NCI-H2227 treated with DMSO at 0.1 percent for 48 hours (cell line): ENCODE results near the gene PON3.

ENCODE experiments used
- DNase-seq: peaks from one replicate; lab custom pipeline; 2025; lab: John Stamatoyannopoulos, UW

The PON3 gene

DNA sequence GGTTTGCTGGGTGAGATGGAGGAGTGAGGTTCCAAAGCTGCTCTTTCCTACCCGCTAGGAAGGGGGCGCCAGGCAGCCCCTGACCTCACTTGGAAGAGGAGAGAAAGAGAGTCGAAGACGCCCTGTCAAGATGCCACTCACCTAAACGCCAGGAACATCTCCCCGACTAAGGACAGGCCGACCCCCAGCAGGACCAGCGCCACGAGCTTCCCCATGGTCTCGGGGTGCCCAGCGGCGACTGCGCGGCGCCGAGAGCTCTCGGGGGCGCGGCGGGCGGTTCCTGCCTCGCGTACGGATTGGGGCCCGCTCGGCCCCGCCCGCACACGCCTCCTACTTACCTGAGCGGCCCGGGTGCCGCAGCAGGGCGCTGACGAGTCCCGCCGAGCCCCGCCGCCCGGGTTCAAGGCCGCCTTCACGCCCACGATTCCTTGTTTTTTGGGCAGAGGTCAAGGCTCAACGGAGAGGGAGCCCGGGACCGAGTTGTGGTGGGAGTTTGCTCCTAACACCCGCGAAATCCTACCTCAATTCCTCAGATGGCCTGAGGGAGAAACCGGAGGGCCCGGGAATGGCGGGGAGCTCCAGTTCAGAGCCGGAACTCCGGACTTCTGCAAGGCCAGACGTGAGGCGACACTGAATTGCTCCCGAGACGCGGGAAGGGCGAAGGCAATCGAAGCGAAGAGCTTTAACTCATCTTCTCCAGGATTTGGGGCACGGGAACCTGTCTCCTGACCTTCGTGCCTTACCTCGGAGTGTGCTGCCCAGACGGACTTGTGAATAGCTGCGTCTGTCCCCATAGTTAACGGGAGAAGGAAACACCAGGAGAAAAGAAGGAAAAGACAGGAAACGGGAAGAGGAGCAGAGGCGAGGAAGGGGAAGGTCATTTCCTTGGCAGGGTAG, at the start of gene PON3:
Gene PON3 (minus strand): TSS at position 240 of the 897 bp plus-strand sequence. CDS start 25 bp downstream, at position 215.
- peak; percentile 77 for DNase-seq

DNA sequence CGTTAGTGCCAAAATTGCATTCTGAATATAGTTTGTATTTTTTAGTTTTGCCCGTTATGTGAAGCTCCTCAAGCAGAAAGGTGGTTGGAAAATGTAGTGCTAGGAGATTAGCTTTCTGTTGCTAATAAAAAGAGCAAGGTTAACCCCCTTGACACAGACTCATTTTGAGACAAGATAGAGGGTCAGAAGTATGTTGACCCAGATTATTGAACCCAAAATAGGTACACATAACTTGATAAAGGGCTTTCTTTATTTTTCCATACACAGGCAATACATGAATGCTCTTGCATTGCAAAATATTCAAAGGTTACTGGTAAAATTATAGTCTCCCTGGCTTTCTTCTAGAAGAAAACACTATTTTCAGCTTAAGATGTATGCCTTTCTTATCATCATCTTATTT, 48.6 kb upstream of the PON3 start:
- no peak for DNase-seq

- DNase-seq = no peak
Observed at GRCh38 chr7:95441042-95441823, 45.1 kb upstream of the PON3 start.

GRCh38 chr7:95440394-95441038, 44.3 kb upstream of the PON3 start:
- no peak for DNase-seq

GRCh38 chr7:95436407-95436806, 40.2 kb upstream of the PON3 start:
- no peak for DNase-seq

DNA sequence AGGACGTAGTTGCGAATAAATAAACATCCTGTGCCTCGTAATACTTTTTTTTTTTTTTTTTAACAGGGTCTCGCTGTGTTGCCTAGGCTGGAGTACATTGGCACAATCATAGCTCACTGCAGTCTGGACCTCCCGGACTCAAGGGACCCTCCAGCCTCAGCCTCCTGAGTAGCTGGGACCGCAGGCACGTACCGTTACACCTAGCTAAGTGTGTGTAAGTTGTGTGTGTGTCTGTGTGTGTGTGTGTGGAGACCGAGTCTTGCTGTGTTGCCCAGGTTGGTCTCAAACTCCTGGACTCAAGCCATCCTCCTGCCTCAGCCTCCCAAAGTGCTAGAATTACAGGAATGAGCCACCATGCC, 39.2 kb upstream of the PON3 start:
- no peak for DNase-seq

GRCh38 chr7:95434557-95435421, 38.6 kb upstream of the PON3 start, which contains the start of gene PON2:
Gene PON2 (minus strand): TSS chr7:95435028. CDS start chr7:95434951, 77 bp downstream.
- peak; percentile 74 for DNase-seq

- no peak for DNase-seq
Observed at GRCh38 chr7:95433952-95434556, 37.9 kb upstream of the PON3 start.

DNA sequence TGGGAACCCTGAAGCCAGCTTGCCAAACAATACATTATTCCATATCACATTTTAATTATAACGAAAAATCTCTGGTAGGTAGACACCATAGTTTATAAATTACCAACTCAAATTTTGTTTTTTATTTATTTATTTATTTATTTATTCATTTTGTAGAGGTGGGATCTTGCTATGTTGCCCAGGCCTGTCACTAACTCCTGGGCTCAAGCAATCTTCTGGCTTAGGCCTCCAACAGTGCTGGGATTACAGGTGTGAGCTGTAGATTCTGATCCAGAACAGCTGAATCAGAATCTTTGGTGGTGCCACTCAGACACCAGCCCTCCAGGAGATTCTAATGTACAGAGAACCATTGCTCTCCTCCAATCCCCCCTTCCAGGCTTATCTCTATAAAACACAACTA, 37.0 kb upstream of the PON3 start:
- DNase-seq = no peak

DNA sequence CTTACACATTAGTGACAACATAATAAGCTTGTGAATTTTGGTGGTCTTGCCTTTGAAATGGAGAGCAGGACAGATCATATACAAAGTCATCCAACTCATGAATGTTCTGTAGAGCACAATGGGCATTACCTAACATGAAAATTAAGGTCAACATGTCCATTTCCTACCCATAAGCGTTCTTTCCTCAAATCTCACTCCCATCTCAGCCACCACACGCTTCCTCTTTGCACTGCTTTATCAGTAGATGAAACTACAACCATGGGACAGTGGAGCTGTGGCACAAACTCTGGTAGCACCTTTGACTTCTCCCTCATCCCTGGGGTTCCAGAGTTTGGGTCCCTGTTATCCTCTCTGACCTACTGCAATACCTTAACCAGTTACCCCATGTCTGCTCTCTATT, 36.4 kb upstream of the PON3 start:
- DNase-seq = no peak

DNA sequence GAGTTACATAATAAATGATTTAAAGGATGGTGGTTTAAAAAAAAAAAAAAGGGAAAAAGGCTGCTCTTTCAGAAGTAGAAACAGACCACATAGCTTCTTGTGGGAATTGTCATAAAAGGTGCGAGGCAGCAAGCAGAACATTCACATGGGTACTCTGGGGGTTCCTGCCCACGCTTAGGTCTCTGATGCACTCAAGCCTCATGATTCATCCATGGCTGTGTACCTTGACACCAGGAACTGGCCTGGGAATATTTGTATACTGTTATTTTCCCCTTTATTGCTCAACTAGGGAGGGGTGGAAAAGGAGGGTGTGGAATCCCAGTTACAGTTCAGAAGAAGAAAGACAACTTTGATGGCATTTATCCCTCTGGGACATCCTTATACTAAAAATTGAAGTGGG, 34.7 kb upstream of the PON3 start:
- DNase-seq = no peak

GRCh38 chr7:95429241-95429990, 33.2 kb upstream of the PON3 start:
- no peak for DNase-seq

- no peak for DNase-seq
Observed at GRCh38 chr7:95427914-95428516, 31.8 kb upstream of the PON3 start.

- DNase-seq = peak; percentile 22
Observed at GRCh38 chr7:95427166-95427565, 31.0 kb upstream of the PON3 start.

DNA sequence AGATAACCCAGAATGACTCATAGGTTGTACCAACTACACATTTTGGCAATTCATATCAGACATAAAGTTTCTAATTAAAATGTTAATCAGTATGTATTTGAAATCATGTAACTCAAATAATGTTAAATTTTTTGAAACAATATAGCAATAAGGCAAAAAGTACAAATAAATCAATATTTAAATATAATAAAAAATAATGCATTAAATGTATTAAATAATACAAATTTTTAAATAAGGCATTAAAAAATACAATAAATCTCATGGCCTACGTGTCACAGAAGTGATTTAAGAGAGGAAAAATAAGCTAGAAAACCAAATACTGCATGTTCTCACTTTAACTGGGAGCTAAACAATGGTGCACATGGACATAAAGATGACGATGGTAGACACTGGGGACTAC, 29.5 kb upstream of the PON3 start:
- DNase-seq = no peak

DNA sequence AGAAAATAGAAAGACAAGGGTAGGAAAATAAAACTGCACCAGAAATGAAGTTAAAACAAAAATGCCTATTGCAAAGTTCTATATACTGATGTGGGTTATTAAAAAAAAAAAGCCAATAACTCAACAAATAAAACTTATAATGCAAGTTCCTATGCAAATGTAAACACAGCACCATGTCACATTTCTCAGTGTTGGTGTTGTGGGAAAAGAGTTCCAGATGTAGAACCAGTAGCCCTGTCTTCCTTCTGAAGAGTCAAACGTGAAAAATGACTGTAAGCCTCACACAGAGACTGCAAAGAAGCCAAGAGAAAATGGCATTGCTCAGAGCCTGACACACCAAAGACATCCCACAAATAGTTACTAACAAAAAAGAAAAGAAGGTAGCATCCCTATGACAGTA, 28.5 kb upstream of the PON3 start:
- no peak for DNase-seq

DNA sequence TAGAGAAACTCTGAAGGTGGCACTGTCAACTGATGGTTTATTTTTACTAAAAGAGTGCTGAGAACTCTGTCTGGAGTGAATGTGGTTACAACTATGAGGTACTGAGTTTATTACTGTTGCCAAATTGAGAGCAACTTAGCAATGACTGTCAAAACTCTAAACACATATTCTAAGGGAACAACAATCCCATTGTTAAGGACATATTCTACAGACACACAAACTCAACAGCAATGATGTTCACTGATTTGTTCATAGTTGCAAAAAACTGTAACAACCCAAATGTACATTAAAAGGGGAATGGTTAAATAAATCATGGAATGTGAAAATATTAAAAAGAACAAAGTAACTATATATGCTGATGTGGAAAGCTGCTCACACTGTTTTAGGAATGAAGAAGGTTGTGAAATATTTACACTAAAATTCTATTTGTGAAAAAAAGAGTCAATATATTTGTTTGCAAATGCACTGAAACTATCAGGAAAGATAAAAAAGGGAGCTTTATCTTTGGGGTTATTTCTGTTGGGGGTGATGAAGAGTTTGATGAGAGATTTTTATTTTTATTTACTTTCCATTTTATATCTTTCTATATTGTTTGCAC, 25.8 kb upstream of the PON3 start:
- no peak for DNase-seq

DNA sequence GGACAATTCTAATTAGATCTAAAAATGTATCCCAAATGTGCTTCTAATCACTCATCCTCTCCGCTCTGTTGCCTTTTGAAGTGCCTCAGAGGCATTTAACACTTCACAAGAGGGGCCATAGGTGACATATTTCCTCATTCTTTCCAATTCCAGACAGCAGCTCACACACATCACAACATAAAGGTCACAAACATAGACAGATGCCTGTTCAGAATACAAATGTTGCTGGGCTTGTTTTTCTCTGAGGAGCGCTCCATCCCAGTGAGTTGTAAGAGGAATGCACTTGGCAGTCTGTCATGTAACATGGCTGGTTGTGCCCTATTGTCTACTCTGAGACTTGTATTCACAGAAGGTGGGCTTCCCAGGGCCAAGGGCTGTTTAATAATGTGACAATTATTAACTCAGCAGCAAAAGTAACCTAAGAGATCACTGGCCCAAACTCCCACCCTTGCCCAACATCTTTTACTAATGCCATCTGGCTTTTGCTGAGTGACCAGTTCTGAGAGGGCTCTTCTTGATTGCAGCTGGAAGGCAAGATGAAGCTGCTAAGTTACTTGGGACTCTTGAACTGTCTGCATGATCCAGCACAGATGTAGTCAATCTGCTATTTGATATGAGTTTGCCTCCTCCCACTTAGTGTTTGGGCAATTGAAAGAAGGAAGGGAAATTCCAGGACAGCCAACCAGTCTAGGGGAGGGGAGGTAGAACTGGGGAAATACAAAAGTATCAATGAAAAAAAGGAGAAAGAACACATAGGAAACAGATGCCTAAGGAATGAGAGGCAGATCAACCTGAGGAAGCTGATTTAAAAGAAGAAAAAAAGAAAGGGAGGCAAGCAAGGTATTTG, 25.0 kb upstream of the PON3 start:
- peak; percentile 84 for DNase-seq

GRCh38 chr7:95412075-95412474, 15.9 kb upstream of the PON3 start:
- no peak for DNase-seq
